ENCODE measurements around the gene CYFIP1. TPM values are rescaled to one million over a fixed set of nuclear protein-coding genes. Genes with fewer than 3 reads are reported as not detected.

The CYFIP1 gene
- total and polyA plus RNA-seq, 2 of the 13 experiments (the other 11 are each of a cell fraction or from before 2014, with no cell fraction given): 38.1 to 58.3 TPM

GRCh38 chr15:22995795-22996194 is 15.6 kb upstream of the CYFIP1 start (continued):
- TF ChIP-seq ETS1 (CRISPR knock-in tag; IDR thresholded peaks at IDR 0.05): no peak
- no peak for TF ChIP-seq SRF (IDR thresholded peaks at IDR 0.05; ENCODE audit: low read depth, low read length)
- TF ChIP-seq FOXP1 (IDR thresholded peaks at IDR 0.05): no peak
- TF ChIP-seq FOXP1 (CRISPR knock-in tag; IDR thresholded peaks at IDR 0.05): no peak
- no peak for TF ChIP-seq REL (CRISPR knock-in tag; conservative IDR thresholded peaks at IDR 0.05)
- TF ChIP-seq KDM4B (CRISPR knock-in tag; IDR thresholded peaks at IDR 0.05): no peak

GRCh38 chr15:22992024-22992326 is 11.8 kb upstream of the CYFIP1 start:
- H4K20me1 ChIP-seq (ENCODE audit: insufficient read depth, low read length): no peaks in the 10 kb centered on the region
- ChIA-PET POLR2A (no interaction called here), CTCF (ENCODE audit: low intra/inter-chr PET ratio, low total read pairs) (no interaction called here)
- H2AFZ ChIP-seq (ENCODE audit: low read length): no peak overlapping the region
- H3K4me2 ChIP-seq (ENCODE audit: low read depth, low read length): no peak overlapping the region
- DNase-seq (ENCODE audit: low spot score): no peak
- intact Hi-C loops (cut with micrococcal nuclease; ENCODE audit: unreplicated experiment) (no loop called here), in situ Hi-C loops (cut with HindIII; ENCODE audit: extremely low pct_ligation_motif_present, low pct_unique_long_range_greater_than_20kb) (no loop called here)
- no peak for ATAC-seq
- H3K9me3 ChIP-seq (ENCODE audit: low read length): no peaks in the 10 kb centered on the region
- H3K27me3 ChIP-seq (ENCODE audit: control insufficient read depth in 1 of 2, insufficient read depth in 2 of 2, low read length in 2 of 2): no peaks in the 10 kb centered on the region
- no peaks in the 10 kb centered on the region for H3K79me2 ChIP-seq (ENCODE audit: insufficient read depth, low read length)
- H3K27ac ChIP-seq (ENCODE audit: extremely low read length, insufficient read depth, low read length): no peak overlapping the region
- WGBS (ENCODE audit: low lambda C conversion rate): 98% methylated on average over 5 of the region's 5 CpGs
- no peak overlapping the region for H3K4me3 ChIP-seq (replicated peaks in 1 of 3; ENCODE audit: insufficient read depth in 1 of 3, low read depth in 2 of 3, low read length in 3 of 3)
- peaks cover 10% of the 10 kb centered on the region for H3K4me1 ChIP-seq (ENCODE audit: insufficient read depth, low read length)
- TF ChIP-seq ZMYM3 (CRISPR knock-in tag; IDR thresholded peaks at IDR 0.05): no peak
- TF ChIP-seq TAF15 (IDR thresholded peaks at IDR 0.05; ENCODE audit: low read depth, low read length, poor library complexity, severe bottlenecking): no peak
- TF ChIP-seq SP2 (CRISPR knock-in tag; IDR thresholded peaks at IDR 0.05): no peak
- H3K36me3 ChIP-seq (replicated peaks in 1 of 2; ENCODE audit: control insufficient read depth in 1 of 2, insufficient read depth in 2 of 2, low read length in 2 of 2): peaks cover 0 to 5% of the 10 kb centered on the region in 2 experiments; a peak in 1 of 5 replicates
- no TSS peak for BruUV-seq (replicated peaks)
- no peak overlapping the region for H3K9ac ChIP-seq (ENCODE audit: insufficient read depth, low read depth, low read length)
- no peak for FAIRE-seq
